Upper lobe of left lung (tissue), 6 donors: Measurements from ENCODE around the gene DOCK10. TPM values are rescaled to one million over a fixed set of nuclear protein-coding genes. Genes with fewer than 3 reads are reported as not detected.

ENCODE experiments used
- ATAC-seq, 2 donors: fragments of 200-7000 bp; cut with Tn5 transposase; one replicate each; pipeline ENCODE4 v1.9.1; 2022; ENCODE audit warnings: mild to moderate bottlenecking in 2 of 2, moderate library complexity in 2 of 2; ENCODE audit not compliant: low FRiP score in 2 of 2
- DNase-seq, 2 donors: peaks; one replicate each; pipeline ENCODE4 v3.0.0-alpha.2; 2019 to 2020
- H3K27ac ChIP-seq, 4 donors: fragments of 200-600 bp; sonication (generic); one replicate each; pipeline ENCODE4 v1.5.1; 2016 to 2019
- H3K27me3 ChIP-seq, 4 donors: fragments of 200-600 bp; sonication (generic); one replicate each; pipeline ENCODE4 v1.5.1; 2017 to 2019
- H3K36me3 ChIP-seq, 4 donors: fragments of 200-600 bp; sonication (generic); one replicate each; pipeline ENCODE4 v1.5.1; 2016 to 2019
- H3K4me1 ChIP-seq, 4 donors: fragments of 200-600 bp; sonication (generic); one replicate each; pipeline ENCODE4 v1.5.1; 2018 to 2019
- H3K4me3 ChIP-seq, 4 donors: fragments of 200-600 bp; sonication (generic); one replicate each; pipeline ENCODE4 v1.5.1; 2017 to 2019; ENCODE audit warnings: mild to moderate bottlenecking in 2 of 4, moderate library complexity in 1 of 4
- H3K9me3 ChIP-seq, 4 donors: fragments of 200-600 bp; sonication (generic); one replicate each; pipeline ENCODE4 v1.5.1; 2018 to 2019
- CTCF ChIP-seq, 6 experiments: fragments of 450-650 bp in 4 of 6; fragments of 200-600 bp in 2 of 6; sonication (generic) in 2 of 6; IDR thresholded peaks; one replicate each; pipeline ENCODE4 v1.5.1; 2016 to 2019; ENCODE audit warnings: antibody characterized with exemption in 6 of 6
- EP300 ChIP-seq, 4 donors: sonication (generic); formaldehyde crosslinking; IDR thresholded peaks; one replicate each; pipeline ENCODE4 v1.5.1; 2017; ENCODE audit warnings: antibody characterized with exemption in 4 of 4, control low read depth in 2 of 4
- POLR2A ChIP-seq, 4 donors: fragments of 450-650 bp; IDR thresholded peaks; one replicate each; pipeline ENCODE4 v1.5.1; 2016 to 2017; ENCODE audit warnings: antibody characterized with exemption in 4 of 4, mild to moderate bottlenecking in 2 of 4
- POLR2AphosphoS5 ChIP-seq, 2 donors: sonication (generic); formaldehyde crosslinking; IDR thresholded peaks; one replicate each; pipeline ENCODE4 v1.5.1; 2017; ENCODE audit warnings: antibody characterized with exemption in 2 of 2
- WGBS, 2 donors: methylation state at CpG; one replicate each; pipeline ENCODE4 v1.1.5; 2017 to 2018; 5-methylcytosine and 5-hydroxymethylcytosine counted together
- total RNA-seq, 6 donors: library from RNA; depleted of rRNA in 4 of 6; stranded (reverse); fragments of >200 nt in 4 of 6; gene quantifications; one replicate each; pipeline versions ENCODE4 v1.1.0 to v1.2.1, GENCODE V29; 2016 to 2021
- donor health status: DM: no; HTN: no; CAD: no; lungs with moderate emphysema.
- donor health status: DM: no; HTN: yes; CAD: no; lungs with severe emphysema.

The DOCK10 gene
- total RNA-seq, 6 donors from 2014 or later: 17.6 to 127 (median 39.9) TPM

DNA sequence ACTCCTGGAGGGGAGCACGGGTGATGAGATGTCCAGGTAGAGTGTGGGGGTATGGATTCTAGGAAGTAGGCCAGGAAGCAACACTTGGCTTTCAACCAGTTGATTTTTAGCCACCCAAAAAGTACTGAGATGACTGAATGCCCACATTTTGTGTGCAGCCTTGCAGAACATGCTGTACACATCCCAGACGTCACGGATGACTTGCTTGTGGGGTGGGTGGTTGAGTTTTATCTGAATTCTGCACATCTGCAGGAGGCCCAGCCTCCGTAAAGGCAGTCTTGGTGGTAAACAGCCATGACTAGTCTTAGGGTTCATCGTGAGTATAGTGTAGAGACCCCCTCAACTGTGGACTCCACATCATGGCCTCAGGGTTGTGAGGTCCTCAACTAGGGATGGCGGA lies 272.8 kb downstream of the DOCK10 start:
- no peak overlapping the region for H3K4me3 ChIP-seq
- DNase-seq (no peak), ATAC-seq (no peak)
- TF ChIP-seq POLR2AphosphoS5 (IDR thresholded peaks at IDR 0.05): no peak
- no peak for TF ChIP-seq EP300 (IDR thresholded peaks at IDR 0.05)
- no peak for TF ChIP-seq POLR2A (IDR thresholded peaks at IDR 0.05)
- TF ChIP-seq CTCF (IDR thresholded peaks at IDR 0.05): no peak
- no peak overlapping the region for H3K27ac ChIP-seq
- H3K9me3 ChIP-seq: no peaks in the 10 kb centered on the region
- H3K36me3 ChIP-seq: peaks cover 0 to 18% (median 0%) of the 10 kb centered on the region in 4 donors
- H3K4me1 ChIP-seq: no peaks in the 10 kb centered on the region
- WGBS, 2 donors: 96 to 97% methylated on average over 4 to 6 of the region's 6 CpGs
- H3K27me3 ChIP-seq: no peaks in the 10 kb centered on the region

GRCh38 chr2:224764565-224765236 lies 277.6 kb downstream of the DOCK10 start:
- no peaks in the 10 kb centered on the region for H3K9me3 ChIP-seq
- 88 to 92% methylated on average over 2 of the region's 2 CpGs for WGBS, 2 donors
- DNase-seq (no peak), ATAC-seq (no peak)
- H3K4me1 ChIP-seq: no peaks in the 10 kb centered on the region
- TF ChIP-seq CTCF (IDR thresholded peaks at IDR 0.05) (no peak), EP300 (IDR thresholded peaks at IDR 0.05) (no peak), POLR2AphosphoS5 (IDR thresholded peaks at IDR 0.05) (no peak), POLR2A (IDR thresholded peaks at IDR 0.05) (no peak)
- H3K4me3 ChIP-seq: no peak overlapping the region
- H3K36me3 ChIP-seq: peaks cover 0 to 6% (median 0%) of the 10 kb centered on the region in 4 donors
- no peak overlapping the region for H3K27ac ChIP-seq
- H3K27me3 ChIP-seq: no peaks in the 10 kb centered on the region

- TF ChIP-seq POLR2A (IDR thresholded peaks at IDR 0.05): no peak
- no peak for TF ChIP-seq POLR2AphosphoS5 (IDR thresholded peaks at IDR 0.05)
- no peak for TF ChIP-seq EP300 (IDR thresholded peaks at IDR 0.05)
- no peak for TF ChIP-seq CTCF (IDR thresholded peaks at IDR 0.05)
- DNase-seq (no peak), ATAC-seq (no peak)
- 82 to 94% methylated on average over 3 of the region's 3 CpGs for WGBS, 2 donors
- no peaks in the 10 kb centered on the region for H3K4me1 ChIP-seq
- H3K36me3 ChIP-seq: no peaks in the 10 kb centered on the region
- H3K27ac ChIP-seq: no peak overlapping the region
- no peak overlapping the region for H3K4me3 ChIP-seq
- peaks cover 0 to 16% (median 13%) of the 10 kb centered on the region in 4 donors for H3K9me3 ChIP-seq
- H3K27me3 ChIP-seq: no peaks in the 10 kb centered on the region
Measured at GRCh38 chr2:224757934-224758548, 284.2 kb downstream of the DOCK10 start.

GRCh38 chr2:224753743-224754540 lies 288.3 kb downstream of the DOCK10 start:
- Histone ChIP-seq H3K4me3 (no peak overlapping the region), H3K4me1 (no peaks in the 10 kb centered on the region), H3K36me3 (no peaks in the 10 kb centered on the region), H3K9me3 (peaks cover 0 to 16% (median 12%) of the 10 kb centered on the region in 4 donors), H3K27me3 (no peaks in the 10 kb centered on the region), H3K27ac (no peak overlapping the region)
- TF ChIP-seq POLR2A (IDR thresholded peaks at IDR 0.05): no peak
- TF ChIP-seq POLR2AphosphoS5 (IDR thresholded peaks at IDR 0.05): no peak
- no peak for TF ChIP-seq EP300 (IDR thresholded peaks at IDR 0.05)
- no peak for TF ChIP-seq CTCF (IDR thresholded peaks at IDR 0.05)
- ATAC-seq (peak in 1 of 2 donors; percentile 94), DNase-seq (no peak)
- WGBS, 2 donors: 81 to 90% methylated on average over 1 of the region's 1 CpG
